Measurements from ENCODE around the gene EIF2D.

- TF ChIP-seq CTCF (conservative IDR thresholded peaks at IDR 0.05; ENCODE audit: low read depth, low read length) (no peak), EZH2 (IDR thresholded peaks at IDR 0.05; ENCODE audit: low read length, unreplicated experiment) (no peak), EZH2phosphoT487 (IDR thresholded peaks at IDR 0.05; ENCODE audit: borderline replicate concordance, low read length) (no peak)
Observed at GRCh38 chr1:206554211-206554610, 58.1 kb downstream of the EIF2D start.

Data from PC-3 (cell line).